ENCODE results near the gene SCD. TPM values are rescaled to one million over a fixed set of nuclear protein-coding genes. Genes with fewer than 3 reads are reported as not detected.

SCD gene
- total RNA-seq, 1 donor from 2014 or later: 975 TPM

- no peaks in the 10 kb centered on the region for H3K27me3 Mint-ChIP-seq (ENCODE audit: low read depth)
- H3K36me3 Mint-ChIP-seq (ENCODE audit: low read depth): peaks cover 67% of the 10 kb centered on the region
- TF ChIP-seq CTCF (conservative IDR thresholded peaks at IDR 0.05): no peak
- H3K4me1 Mint-ChIP-seq: peaks cover 79% of the 10 kb centered on the region
- no peaks in the 10 kb centered on the region for H3K9me3 Mint-ChIP-seq
- no peak for DNase-seq (ENCODE audit: low read depth, low spot score)
- H3K27ac Mint-ChIP-seq (ENCODE audit: unreplicated experiment): peak overlapping the region; percentile 3
- H3K4me3 Mint-ChIP-seq: peak overlapping the region; percentile 100
These were observed 4.0 kb downstream of the SCD start for GRCh38 chr10:100350914-100351485.

GRCh38 chr10:100353770-100354485 is 6.9 kb downstream of the SCD start:
- H3K4me3 Mint-ChIP-seq: peak overlapping the region; percentile 33
- TF ChIP-seq CTCF (conservative IDR thresholded peaks at IDR 0.05): no peak
- H3K36me3 Mint-ChIP-seq (ENCODE audit: low read depth): peaks cover 73% of the 10 kb centered on the region
- no peaks in the 10 kb centered on the region for H3K27me3 Mint-ChIP-seq (ENCODE audit: low read depth)
- H3K9me3 Mint-ChIP-seq: no peaks in the 10 kb centered on the region
- DNase-seq (ENCODE audit: low read depth, low spot score): no peak
- peaks cover 89% of the 10 kb centered on the region for H3K4me1 Mint-ChIP-seq
- no peak overlapping the region for H3K27ac Mint-ChIP-seq (ENCODE audit: unreplicated experiment)

GRCh38 chr10:100355086-100355485 is 8.1 kb downstream of the SCD start:
- H3K4me1 Mint-ChIP-seq: peaks cover 89% of the 10 kb centered on the region
- peaks cover 73% of the 10 kb centered on the region for H3K36me3 Mint-ChIP-seq (ENCODE audit: low read depth)
- TF ChIP-seq CTCF (conservative IDR thresholded peaks at IDR 0.05): no peak
- peak overlapping the region; percentile 33 for H3K4me3 Mint-ChIP-seq
- H3K9me3 Mint-ChIP-seq: no peaks in the 10 kb centered on the region
- H3K27ac Mint-ChIP-seq (ENCODE audit: unreplicated experiment): no peak overlapping the region
- DNase-seq (ENCODE audit: low read depth, low spot score): no peak
- H3K27me3 Mint-ChIP-seq (ENCODE audit: low read depth): no peaks in the 10 kb centered on the region

- H3K9me3 Mint-ChIP-seq: no peaks in the 10 kb centered on the region
- H3K27me3 Mint-ChIP-seq (ENCODE audit: low read depth): no peaks in the 10 kb centered on the region
- TF ChIP-seq CTCF (conservative IDR thresholded peaks at IDR 0.05): no peak
- H3K27ac Mint-ChIP-seq (ENCODE audit: unreplicated experiment): no peak overlapping the region
- H3K4me3 Mint-ChIP-seq: peak overlapping the region; percentile 13
- peaks cover 89% of the 10 kb centered on the region for H3K4me1 Mint-ChIP-seq
- no peak for DNase-seq (ENCODE audit: low read depth, low spot score)
- peaks cover 71% of the 10 kb centered on the region for H3K36me3 Mint-ChIP-seq (ENCODE audit: low read depth)
These were observed 9.3 kb downstream of the SCD start for GRCh38 chr10:100356067-100357017.

- peaks cover 74% of the 10 kb centered on the region for H3K36me3 Mint-ChIP-seq (ENCODE audit: low read depth)
- no peak for TF ChIP-seq CTCF (conservative IDR thresholded peaks at IDR 0.05)
- DNase-seq (ENCODE audit: low read depth, low spot score): no peak
- peaks cover 89% of the 10 kb centered on the region for H3K4me1 Mint-ChIP-seq
- H3K9me3 Mint-ChIP-seq: no peaks in the 10 kb centered on the region
- H3K27me3 Mint-ChIP-seq (ENCODE audit: low read depth): no peaks in the 10 kb centered on the region
- H3K4me3 Mint-ChIP-seq: peak overlapping the region; percentile 76
- peak overlapping the region; percentile 4 for H3K27ac Mint-ChIP-seq (ENCODE audit: unreplicated experiment)
These were observed 10.2 kb downstream of the SCD start for GRCh38 chr10:100357059-100357858.

All from neural crest cell (in vitro differentiated cells).